Measurements from ENCODE around the gene TMEM39A.

The TMEM39A gene

DNA sequence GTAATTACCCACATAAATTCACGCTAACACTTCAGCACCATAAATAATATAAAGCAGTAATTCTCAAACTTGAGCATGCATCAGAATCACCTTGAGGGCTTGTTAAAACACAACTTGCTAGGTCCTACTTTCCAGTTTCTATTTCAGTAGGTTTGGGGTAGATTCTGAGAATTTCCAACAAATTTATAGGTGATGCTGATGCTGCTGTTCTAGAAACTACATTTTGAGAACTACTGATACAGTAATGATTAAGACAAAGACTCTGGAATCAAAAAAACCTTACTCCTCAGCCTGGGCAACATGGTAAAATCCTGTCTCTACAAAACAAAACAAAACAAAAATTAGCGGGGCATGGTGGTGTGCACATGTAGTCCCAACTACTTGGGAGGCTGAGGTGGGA, 18.8 kb downstream of the TMEM39A start:
- FAIRE-seq = no peak

DNA sequence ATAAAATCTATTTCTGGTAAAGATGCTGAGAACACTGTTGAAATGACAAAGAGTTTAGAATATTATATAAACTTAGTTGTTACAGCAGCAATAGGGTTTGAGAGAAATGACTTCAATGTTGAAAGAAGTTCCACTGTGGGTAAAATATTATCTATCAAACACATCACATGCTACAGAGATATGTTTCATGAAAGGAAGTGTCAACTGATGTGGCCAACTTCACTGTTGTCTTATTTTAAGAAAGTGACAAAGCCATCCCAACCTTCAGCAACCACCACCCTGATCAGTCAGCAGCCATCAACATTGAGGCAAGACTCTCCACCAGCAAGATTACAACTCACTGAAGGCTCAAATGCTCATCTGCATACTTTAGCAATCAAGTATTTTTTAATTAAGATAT, 20.2 kb downstream of the TMEM39A start:
- no peak for FAIRE-seq

DNA sequence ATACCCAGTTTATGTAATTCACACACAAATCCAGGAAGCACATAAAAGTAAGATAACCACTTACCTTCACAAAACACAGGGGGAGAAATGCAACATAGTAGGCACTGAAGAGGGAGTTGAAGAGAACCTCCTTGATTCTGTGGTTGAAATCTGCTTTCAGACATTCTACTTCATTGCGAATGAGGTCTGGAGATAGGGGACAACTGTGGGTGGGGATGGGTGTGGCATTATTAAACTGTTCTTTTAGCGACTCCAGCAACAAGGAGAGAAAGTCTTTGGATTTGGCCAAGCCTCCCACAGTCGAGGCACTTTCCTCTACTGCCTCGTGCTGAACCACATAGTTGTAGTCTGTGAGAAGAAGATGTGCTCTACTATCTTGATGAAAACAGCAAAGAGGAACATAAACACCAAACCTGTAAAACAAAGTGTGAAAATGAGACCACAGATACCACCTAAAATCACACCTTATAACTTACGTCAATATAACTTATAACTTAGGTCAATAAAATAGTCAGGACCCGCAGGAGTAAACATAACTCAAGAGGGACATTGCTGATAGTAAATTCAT, 25.6 kb downstream of the TMEM39A start:
- no peak for FAIRE-seq

DNA sequence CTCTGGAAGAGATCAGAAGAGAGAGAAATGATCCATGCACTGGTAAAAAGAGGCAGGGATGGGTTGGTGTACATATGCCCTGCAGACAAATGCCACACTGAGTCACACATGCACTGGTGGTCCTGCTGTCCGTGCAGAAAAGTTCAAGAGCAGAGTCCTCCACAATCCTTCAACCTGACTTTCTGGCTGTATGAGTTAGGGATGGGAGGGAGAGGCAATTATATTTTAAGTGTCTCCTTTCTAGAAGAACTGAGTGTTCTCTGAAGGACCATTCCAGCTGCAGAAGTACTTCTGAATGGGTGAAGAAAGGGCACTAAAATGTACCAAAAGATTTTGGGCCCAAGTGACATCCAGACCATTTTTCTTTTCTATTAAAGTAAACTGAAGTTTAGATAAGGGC, 26.4 kb downstream of the TMEM39A start:
- no peak for FAIRE-seq

DNA sequence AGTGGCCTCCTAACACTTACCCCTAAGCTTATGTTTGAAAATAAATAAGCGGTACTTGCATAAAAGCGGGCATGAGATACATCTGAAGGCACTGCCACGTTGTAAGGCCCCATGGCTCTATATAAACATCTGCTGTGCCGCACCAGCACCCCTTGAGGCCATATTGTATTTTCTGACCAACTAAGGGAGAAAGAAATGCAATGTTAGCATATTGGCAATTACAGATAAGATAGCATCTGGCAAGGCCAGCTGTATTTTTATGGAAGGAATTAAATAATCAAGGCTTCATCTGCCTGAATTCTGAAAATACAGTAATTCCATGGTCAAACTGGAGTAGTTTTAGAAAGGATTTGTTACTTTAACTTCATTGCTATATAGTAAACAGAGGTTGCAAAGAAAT, 28.7 kb downstream of the TMEM39A start:
- FAIRE-seq = no peak

DNA sequence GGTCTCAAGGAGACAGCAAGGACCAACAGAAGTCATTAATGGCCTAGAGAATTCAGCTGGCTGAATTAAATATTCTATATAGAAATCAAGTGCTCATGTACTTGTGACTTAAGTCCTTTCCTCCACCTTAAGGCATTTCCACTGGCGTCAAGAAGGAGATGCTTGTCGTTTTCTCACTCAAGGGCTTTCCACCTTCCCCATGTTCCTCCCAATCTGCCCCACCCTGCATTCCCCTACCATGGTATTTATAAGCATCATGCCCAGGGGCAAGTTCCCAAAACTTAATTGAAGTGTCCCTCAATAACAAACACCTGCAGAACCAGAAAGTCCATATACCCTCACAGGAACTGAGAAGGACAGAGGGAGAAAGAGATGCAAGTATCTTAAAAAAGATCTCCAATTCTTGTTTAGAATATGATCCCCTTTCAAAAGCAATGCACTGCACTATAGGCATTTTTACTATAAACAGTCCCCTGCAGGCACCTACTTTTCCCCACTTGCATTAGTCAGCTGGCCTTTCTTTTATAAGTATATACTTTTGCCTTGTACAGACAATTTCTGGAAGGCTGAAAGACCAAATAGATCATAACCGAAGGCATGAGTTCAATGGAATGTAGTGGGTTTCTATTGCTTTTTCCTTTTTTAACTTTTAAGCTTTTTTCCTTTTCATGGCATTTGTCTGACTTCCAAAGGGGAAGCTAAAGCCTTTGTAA, 29.6 kb downstream of the TMEM39A start:
- no peak for FAIRE-seq

DNA sequence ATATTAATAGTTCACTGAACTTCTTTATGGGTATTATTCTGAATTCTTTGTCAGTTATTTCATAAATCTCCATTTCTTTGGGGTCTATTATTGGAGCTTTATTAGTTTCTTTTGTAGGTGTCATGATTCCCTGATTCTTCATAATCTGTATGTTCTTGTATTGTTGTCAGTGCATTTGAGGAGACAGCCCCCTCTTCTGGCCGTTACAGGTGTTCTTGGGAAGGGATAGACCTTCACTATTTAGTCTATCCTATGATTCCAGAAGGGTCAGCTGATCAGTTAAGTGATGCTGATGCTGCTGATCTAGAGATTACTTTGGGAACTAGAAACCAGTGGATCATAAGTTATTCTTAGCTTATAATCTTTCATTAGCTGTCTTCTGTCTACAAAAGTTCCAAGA, 34.9 kb downstream of the TMEM39A start:
- FAIRE-seq = no peak

DNA sequence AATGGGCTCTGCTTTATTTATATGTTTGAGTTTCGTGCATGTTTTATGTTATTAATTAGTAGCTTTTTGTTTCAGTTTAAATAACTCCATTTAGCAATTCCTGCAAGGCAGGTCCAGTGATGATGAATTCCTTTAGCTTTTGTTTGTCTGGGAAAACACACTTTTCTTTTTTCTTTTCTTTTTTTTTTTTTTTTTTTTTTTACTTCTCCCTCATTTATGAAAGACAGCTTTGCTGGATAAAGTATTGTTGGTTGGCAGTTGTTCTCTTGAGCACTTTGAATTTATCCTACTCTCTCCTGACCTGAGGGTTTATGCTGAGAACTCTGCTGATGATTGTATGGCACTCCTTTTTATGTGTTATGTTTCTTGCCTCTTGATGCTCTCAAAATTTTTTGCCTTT, 35.7 kb downstream of the TMEM39A start:
- no peak for FAIRE-seq

DNA sequence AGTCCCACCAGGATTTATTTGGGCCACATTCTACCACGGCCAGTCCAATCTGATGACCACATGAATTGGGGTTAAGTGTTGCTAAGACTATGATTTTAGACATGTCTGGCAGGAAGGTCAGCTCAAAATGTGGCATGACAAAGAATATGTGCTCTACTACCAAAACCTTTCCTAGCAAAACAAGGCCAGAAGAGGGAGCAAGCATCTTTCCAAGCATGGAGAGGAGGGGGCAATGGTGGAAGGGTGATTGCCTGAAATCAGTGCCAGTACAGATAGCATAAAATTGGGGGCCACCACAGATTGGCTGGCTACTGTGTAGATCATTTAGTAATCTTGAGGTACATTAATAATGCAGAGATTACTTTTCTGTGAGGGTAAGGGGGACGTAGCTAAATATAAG, 43.2 kb downstream of the TMEM39A start:
- FAIRE-seq = no peak

DNA sequence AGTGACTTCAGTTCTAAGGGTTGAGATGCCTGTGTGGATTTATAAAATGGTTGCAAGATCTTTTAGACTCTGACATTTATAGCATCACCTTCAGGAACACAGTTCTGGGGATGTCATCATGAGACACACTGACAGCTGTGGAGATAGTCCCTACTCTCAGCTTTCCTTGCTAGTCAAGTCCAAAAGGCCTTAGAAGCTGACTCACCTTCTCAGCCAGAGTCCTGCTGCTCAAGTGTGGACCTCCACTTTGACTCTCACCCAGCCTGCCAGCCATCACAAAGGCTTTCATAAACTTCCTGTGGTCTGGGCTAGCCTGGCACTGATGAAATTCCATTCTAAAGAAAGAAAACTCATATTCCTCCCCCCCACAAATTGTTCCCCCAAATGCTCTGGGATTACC, 44.8 kb downstream of the TMEM39A start:
- FAIRE-seq = no peak

DNA sequence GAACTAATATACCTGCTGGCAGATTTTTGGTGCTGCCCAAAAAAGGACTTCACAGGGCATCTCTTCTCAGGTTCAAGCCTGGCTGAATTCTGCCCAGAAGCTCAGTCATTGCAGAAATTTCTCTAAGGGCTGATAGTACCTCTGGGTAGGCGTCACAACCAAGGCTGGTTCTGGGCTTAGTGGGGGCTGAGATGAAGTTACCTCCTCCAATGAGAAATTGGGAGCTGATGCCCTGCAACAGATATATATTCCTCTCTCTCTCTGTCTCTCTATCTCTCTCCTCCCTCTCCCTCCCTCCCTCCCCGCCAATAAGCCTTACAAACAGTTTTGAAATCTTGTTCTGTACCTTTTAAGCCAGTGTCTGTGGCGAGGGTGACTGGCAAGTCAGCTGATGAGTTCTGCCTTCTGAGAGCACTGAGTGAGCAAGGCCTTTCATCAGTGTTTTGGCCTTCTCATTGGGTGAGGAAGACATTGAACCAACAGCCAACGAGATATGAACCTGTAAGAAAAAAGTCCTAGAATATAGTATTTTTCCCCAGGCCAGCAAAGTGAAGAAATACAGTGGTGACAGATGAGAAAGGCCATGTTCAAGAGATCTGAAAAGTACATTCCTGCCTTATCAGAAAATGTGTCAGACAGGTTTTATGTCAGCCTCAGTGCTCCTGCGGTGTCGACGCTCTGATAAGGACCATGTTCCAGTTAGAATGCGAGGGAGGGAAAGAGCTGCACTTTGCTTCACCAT, 45.5 kb downstream of the TMEM39A start:
- FAIRE-seq = no peak

DNA sequence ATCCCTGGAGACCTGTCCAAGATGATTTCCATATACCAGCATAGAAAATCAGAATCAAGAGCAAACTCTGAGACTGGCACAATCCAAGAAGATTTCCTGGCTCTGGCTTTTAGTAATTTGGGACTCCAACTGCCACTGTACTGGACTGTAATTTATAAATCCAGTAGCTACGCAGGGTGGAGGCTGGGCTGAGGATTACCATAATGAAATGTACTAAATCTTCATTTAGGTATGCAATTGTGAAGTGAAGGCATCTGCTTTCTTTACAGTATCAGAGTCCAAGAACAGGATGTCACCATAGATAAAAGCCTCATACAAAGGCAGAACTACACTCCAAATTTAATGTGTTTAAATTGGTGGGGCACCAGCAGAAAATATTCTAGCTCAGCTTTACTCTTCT, 46.5 kb downstream of the TMEM39A start:
- no peak for FAIRE-seq

DNA sequence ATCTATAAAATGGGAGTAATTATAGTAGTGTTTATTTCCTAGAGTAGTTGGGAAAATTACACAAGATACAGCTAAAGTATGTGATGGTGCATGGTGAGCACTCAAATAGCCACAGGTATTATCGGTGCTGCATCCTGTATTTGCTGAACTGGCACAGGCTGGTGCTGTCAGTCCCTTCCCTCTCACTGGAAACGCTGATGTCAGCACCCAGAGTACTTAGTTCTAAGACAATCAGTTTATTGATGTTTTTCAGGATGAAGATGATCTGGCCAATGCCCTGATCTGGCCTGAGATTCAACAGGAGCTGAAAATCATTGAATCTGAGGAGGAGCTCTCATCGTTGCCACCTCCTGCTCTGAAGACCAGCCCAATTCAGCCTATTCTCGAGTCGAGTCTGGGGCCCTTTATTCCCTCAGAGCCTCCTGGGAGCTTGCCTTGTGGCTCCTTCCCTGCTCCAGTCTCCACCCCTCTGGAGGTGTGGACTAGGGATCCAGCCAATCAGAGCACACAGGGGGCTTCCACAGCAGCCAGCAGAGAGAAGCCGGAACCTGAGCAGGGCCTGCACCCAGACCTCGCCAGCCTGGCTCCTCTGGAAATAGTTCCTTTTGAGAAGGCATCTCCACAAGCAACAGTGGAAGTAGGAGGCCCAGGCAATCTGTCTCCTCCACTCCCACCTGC, 49.7 kb downstream of the TMEM39A start:
- no peak for FAIRE-seq

DNA sequence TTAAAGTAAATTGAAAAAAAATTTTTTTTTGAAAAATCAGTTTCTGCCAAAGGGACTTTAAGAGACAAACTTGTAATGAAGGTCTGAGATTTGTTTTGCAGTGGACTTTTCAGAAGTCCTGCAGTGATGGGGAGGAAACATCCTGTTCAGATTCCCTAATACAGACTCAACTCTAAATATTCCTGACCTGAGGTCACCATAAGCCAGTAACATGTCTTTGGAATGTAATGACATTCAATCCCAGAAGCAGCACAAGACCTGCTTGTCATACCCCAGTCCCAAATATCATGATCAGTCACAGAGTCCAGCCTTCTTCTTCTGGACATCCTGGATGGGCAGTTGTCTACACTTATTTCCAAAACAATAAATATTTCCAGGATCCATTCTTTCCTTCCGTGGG, 53.6 kb downstream of the TMEM39A start:
- FAIRE-seq = no peak

DNA sequence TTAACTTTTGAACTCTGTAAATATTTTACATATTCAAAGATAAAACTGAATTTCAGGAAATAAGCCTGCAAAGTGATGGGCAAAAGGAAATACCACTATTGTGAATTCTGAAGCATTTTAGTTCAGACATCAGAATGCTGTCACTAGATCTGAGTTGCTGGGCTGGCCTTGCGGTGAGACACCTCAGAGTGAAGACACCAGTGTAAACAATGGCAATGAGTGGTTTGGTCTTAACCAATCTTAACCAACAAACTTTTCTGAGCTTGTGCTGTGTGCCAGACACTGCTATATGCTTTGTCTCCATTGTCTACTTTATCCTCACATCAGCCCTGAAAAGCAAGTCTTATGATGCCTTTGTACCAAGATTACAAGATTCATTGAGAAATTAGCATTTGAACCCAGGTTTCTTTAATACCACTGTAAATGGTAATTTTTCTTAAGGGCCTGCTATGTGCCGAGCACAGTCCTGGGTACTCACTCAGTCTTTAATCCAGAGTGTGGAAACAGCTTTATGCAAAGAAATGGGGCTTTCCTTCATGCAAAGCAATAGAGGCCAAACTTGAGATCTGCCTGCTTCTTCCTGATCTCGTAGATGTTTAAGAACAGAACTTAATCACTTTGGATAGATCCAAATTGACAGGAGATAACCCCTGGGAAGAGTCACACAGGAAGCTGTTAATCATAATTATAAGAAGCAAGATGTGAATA, 55.0 kb downstream of the TMEM39A start:
- no peak for FAIRE-seq

DNA sequence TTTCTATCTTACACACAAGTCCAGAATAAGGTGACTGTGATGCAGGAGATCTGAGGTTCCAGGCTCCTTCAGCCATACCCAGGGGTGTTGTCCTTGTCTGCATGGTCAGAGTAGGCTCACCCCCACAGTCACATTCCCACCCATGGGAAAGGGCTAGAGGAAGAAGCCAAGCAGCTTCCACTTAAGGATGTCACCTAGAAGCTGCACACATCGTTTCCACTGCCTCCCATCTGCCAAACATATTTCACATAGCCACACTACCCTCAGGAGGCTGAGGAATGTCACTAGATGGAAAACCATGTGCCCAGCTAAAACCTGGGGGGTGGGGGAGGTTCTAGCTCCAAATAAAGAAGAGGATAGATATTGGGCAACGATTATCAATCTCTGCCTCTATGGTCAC, 58.1 kb downstream of the TMEM39A start:
- FAIRE-seq = no peak

DNA sequence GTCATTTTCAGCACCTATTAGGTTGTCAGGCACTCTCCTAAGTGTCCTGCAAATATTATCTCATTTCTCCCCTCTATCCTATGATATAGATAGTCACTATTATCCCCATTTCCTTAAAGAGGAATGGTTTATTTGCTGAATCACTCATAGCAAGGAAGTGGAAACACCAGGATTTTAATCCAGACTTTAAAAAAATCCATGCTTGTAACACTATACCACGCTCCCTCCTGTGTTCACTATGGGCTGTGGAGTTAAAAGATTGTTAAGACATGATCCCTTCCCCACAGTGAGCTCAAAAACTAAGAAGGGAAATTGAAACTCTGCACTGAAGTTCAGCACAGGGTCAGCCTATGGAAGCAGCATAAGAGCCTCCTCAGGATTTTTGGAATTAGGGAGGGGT, 60.2 kb downstream of the TMEM39A start:
- no peak for FAIRE-seq

DNA sequence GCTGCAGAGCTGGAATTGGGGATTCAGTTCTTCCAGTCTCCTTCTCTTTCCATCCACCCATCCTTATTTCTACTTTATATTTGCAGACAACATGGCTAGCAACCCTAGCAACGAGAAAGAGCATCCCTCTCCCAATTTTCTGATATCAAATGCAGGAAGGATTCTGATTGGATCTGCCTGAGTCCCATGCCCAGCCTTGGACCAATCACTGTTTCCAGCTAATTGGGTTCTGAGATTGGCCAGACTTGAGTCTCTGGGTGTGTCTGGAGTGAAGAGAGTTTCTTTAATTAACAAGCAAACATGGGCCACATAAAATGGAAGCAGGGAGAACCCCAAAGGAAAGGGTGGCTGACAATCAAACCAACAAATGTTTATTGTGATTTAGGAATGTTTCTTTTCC, 60.6 kb downstream of the TMEM39A start:
- no peak for FAIRE-seq

DNA sequence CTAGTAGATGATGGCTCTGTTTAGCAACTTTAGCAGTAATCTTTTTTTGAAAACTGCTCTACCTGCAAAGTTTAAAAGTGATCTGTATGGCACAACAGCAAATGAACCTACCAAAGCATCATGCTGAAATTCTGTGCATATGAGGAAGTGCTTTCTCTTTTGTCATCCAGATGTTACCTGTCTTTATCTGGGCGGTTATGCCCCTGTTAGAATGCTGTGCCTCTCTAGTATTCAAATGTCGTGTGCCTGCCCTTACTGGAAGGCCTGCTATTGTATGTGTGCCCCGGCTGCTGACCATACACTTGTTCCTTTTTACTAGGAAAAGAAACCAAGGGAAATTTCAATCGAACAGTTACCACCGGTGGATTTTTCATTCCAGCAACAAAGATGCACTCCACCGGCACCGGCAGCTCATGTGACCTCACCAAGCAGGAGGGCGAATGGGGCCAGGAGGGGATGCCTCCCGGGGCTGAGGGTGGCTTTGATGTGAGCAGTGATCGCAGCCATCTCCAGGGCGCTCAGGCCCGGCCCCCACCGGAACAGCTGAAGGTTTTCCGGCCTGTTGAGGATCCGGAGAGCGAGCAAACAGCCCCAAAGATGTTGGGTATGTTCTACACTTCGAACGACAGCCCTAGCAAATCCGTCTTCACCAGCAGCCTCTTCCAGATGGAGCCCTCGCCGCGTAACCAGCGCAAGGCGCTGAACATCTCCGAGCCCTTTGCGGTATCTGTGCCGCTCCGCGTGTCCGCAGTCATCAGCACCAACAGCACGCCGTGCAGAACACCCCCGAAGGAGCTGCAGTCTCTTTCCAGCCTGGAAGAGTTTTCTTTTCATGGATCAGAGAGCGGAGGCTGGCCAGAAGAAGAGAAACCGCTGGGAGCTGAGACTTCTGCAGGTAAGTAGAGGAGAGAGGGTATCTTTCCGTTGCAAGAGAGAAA, 61.6 kb downstream of the TMEM39A start:
- FAIRE-seq = no peak

DNA sequence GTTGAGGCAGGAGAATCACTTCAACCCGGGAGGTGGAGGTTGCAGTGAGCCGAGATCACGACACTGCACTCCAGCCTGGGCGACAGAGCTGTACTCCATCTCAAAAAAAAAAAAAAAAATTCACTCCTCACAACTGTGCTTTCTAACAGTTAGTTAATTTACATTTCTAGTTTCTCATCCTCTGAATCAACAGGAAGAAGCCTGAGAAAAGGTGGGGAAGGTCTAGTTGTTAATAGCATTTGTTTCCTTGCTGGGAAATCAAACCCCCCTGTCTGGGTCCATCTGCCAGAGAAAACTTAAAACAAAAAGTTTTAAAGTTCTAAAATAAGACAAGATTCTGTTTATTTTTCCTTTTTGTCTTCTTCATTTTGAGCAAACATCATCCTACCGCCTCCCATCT, 62.3 kb downstream of the TMEM39A start:
- no peak for FAIRE-seq

DNA sequence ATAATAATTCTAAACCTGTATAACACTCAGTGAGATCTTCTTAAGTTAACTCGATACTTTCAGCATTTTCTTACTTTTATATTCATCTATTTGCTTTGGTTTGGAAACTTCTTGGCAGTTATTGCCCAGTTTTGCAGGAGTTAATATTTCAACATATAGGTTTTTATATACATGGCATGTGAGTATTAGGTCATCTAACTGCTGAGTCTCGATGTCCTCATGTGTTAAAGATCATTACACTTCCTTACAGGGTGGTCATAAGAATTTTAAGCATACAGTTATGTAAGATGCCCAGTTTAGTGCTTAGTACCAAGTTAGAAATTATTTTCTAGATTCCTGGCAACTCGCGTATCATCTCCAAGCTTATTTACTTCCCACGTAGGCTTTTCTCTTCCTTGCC, 62.9 kb downstream of the TMEM39A start:
- no peak for FAIRE-seq

DNA sequence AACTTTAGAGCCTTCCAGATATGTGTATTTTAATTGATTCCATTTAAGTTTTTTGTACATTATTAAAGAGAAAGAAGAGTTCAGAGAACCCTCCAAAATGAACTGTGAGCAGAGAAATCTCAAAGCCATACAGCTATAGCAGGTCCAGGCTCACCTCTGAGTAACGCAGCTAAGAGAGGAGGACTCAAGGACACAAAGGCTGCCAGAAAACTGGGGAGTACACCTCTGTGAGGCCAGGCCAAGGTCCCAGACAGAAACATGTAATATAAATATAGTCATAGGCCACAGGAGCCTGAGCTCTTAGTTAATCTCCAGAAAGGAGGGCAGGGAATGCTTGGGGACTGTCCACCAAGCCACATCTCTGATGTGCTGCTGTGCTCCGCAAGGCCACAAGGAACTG, 66.5 kb downstream of the TMEM39A start:
- no peak for FAIRE-seq

Measured in colon (tissue), 2 donors.